Thoracic aorta (tissue), 2 donors: ENCODE measurements around the gene TSBP1. TPM values are rescaled to one million over a fixed set of nuclear protein-coding genes. Genes with fewer than 3 reads are reported as not detected.

Source experiments
- ATAC-seq: fragments of 150-250 bp; one replicate; pipeline ENCODE4 v1.8.0; 2017; ENCODE audit warnings: low read depth; ENCODE audit not compliant: insufficient number of reproducible peaks, low FRiP score
- DNase-seq: peaks from one replicate; pipeline ENCODE4 v3.0.0-alpha.2; 2020; ENCODE audit warnings: low spot score
- H3K27ac ChIP-seq, 2 donors: fragments of 200-600 bp; sonication (generic); 1 replicate in 1 of 2; 2 replicates in 1 of 2; pipeline ENCODE4 v1.5.1; 2016; ENCODE audit warnings: mild to moderate bottlenecking in 2 of 2, moderate library complexity in 2 of 2
- H3K27me3 ChIP-seq: fragments of 200-600 bp; sonication (generic); replicated peaks from 2 replicates; pipeline ENCODE4 v1.6.0; 2016; ENCODE audit warnings: mild to moderate bottlenecking; ENCODE audit not compliant: insufficient read depth
- H3K36me3 ChIP-seq: fragments of 200-600 bp; sonication (generic); one replicate; pipeline ENCODE4 v1.5.1; 2016
- H3K4me1 ChIP-seq, 2 donors: fragments of 200-600 bp; sonication (generic); 1 replicate in 1 of 2; 2 replicates in 1 of 2; pipeline versions ENCODE4 v1.5.1 to v1.6.0; 2016; ENCODE audit warnings: low read depth in 2 of 2, mild to moderate bottlenecking in 1 of 2; ENCODE audit not compliant: control insufficient read depth in 1 of 2
- H3K4me3 ChIP-seq: fragments of 200-600 bp; sonication (generic); 2 replicates; pipeline ENCODE4 v1.5.1; 2016; ENCODE audit warnings: mild to moderate bottlenecking
- H3K9me3 ChIP-seq: fragments of 200-600 bp; sonication (generic); 2 replicates; pipeline ENCODE4 v1.5.1; 2016
- total RNA-seq, 2 donors: library from RNA; depleted of rRNA; stranded (reverse); fragments of >200 nt; gene quantifications; one replicate each; pipeline versions ENCODE4 v1.1.0 to v1.2.3, GENCODE V29; 2016
- TF ChIP-seq, protein P1 (sequence below): fragments of 200-600 bp; sonication (generic); IDR thresholded peaks from one replicate; pipeline ENCODE4 v1.5.1; 2019; ENCODE audit warnings: antibody characterized with exemption

Gene TSBP1
- total RNA-seq, 2 donors from 2014 or later = not detected

- H3K27ac ChIP-seq = peak overlapping the region; percentile 13 to 56
- DNase-seq = no peak
- H3K4me3 ChIP-seq = peak overlapping the region; percentile 72
- no peaks in the 10 kb centered on the region for H3K36me3 ChIP-seq
- TF ChIP-seq, protein P1, sequence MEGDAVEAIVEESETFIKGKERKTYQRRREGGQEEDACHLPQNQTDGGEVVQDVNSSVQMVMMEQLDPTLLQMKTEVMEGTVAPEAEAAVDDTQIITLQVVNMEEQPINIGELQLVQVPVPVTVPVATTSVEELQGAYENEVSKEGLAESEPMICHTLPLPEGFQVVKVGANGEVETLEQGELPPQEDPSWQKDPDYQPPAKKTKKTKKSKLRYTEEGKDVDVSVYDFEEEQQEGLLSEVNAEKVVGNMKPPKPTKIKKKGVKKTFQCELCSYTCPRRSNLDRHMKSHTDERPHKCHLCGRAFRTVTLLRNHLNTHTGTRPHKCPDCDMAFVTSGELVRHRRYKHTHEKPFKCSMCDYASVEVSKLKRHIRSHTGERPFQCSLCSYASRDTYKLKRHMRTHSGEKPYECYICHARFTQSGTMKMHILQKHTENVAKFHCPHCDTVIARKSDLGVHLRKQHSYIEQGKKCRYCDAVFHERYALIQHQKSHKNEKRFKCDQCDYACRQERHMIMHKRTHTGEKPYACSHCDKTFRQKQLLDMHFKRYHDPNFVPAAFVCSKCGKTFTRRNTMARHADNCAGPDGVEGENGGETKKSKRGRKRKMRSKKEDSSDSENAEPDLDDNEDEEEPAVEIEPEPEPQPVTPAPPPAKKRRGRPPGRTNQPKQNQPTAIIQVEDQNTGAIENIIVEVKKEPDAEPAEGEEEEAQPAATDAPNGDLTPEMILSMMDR = peak; percentile 76
- peak; percentile 99 for ATAC-seq
- H3K9me3 ChIP-seq = no peaks in the 10 kb centered on the region
- no peaks in the 10 kb centered on the region for H3K27me3 ChIP-seq
- H3K4me1 ChIP-seq = peaks cover 4 to 5% of the 10 kb centered on the region in 2 donors
Observed at GRCh38 chr6:32255199-32256153, 116.2 kb downstream of the TSBP1 start.

- H3K4me1 ChIP-seq = peaks cover 4 to 5% of the 10 kb centered on the region in 2 donors
- TF ChIP-seq, protein P1 = no peak
- no peak for ATAC-seq
- no peaks in the 10 kb centered on the region for H3K27me3 ChIP-seq
- H3K9me3 ChIP-seq = no peaks in the 10 kb centered on the region
- no peak for DNase-seq
- H3K36me3 ChIP-seq = no peaks in the 10 kb centered on the region
- peak overlapping the region; percentile 72 for H3K4me3 ChIP-seq
- H3K27ac ChIP-seq = peak overlapping the region in 1 of 2 donors; percentile 13
Observed at GRCh38 chr6:32254761-32255198, 116.9 kb downstream of the TSBP1 start.

- Histone ChIP-seq H3K27me3 (no peaks in the 10 kb centered on the region), H3K36me3 (no peaks in the 10 kb centered on the region), H3K4me1 (peaks cover 4 to 5% of the 10 kb centered on the region in 2 donors), H3K4me3 (no peak overlapping the region), H3K27ac (no peak overlapping the region), H3K9me3 (no peaks in the 10 kb centered on the region)
- ATAC-seq = no peak
- DNase-seq = no peak
- TF ChIP-seq, protein P1 = no peak
Observed at GRCh38 chr6:32252331-32253009, 119.2 kb downstream of the TSBP1 start.

- no peaks in the 10 kb centered on the region for H3K9me3 ChIP-seq
- H3K4me3 ChIP-seq = no peak overlapping the region
- H3K36me3 ChIP-seq = no peaks in the 10 kb centered on the region
- DNase-seq (no peak), ATAC-seq (no peak)
- TF ChIP-seq, protein P1 = no peak
- H3K27me3 ChIP-seq = no peaks in the 10 kb centered on the region
- peaks cover 0 to 8% of the 10 kb centered on the region in 2 donors for H3K4me1 ChIP-seq
- H3K27ac ChIP-seq = no peak overlapping the region
Observed at GRCh38 chr6:32249262-32249661, 122.4 kb downstream of the TSBP1 start.

GRCh38 chr6:32247401-32247800 lies 124.3 kb downstream of the TSBP1 start:
- Histone ChIP-seq H3K4me1 (peaks cover 0 to 8% of the 10 kb centered on the region in 2 donors), H3K9me3 (no peaks in the 10 kb centered on the region), H3K27ac (no peak overlapping the region), H3K27me3 (no peaks in the 10 kb centered on the region), H3K36me3 (no peaks in the 10 kb centered on the region), H3K4me3 (no peak overlapping the region)
- no peak for ATAC-seq
- TF ChIP-seq, protein P1 = no peak
- no peak for DNase-seq
